GM18502 (cell line): Measurements from ENCODE around the gene CYLD.

Experiments used
- ATAC-seq: cut with Tn5 transposase; IDR thresholded peaks from one replicate; pipeline ENCODE4 v1.9.1; 2021; ENCODE audit warnings: mild to moderate bottlenecking; ENCODE audit not compliant: unreplicated experiment, poor library complexity

The CYLD gene

DNA sequence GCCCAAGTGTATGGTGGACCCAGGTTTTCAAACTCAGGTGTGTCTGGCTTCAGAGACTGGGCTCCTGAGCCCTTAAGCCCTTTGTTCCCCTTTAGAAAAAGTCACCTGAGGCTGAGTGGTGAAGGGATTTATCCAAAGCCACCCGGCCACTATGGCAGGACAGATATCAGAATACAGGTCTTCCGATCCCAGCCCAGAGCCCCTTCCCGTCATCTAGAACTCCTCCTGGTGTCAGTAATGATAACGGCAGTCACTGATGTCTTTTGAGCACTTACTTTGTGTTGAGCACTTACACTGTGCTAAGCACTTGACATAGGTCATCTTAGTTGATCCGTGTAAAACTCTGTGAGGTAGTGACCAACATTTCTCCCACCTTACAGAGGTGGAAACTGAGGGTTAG, 31.9 kb upstream of the CYLD start:
- ATAC-seq: no peak

DNA sequence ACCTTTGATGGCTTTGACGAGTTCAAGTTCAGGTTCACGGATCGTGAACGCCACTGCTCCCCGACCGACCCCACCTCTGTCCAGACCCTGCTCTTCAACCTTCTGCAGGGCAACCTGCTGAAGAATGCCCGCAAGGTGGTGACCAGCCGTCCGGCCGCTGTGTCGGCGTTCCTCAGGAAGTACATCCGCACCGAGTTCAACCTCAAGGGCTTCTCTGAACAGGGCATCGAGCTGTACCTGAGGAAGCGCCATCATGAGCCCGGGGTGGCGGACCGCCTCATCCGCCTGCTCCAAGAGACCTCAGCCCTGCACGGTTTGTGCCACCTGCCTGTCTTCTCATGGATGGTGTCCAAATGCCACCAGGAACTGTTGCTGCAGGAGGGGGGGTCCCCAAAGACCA, 30.8 kb upstream of the CYLD start:
- no peak for ATAC-seq

DNA sequence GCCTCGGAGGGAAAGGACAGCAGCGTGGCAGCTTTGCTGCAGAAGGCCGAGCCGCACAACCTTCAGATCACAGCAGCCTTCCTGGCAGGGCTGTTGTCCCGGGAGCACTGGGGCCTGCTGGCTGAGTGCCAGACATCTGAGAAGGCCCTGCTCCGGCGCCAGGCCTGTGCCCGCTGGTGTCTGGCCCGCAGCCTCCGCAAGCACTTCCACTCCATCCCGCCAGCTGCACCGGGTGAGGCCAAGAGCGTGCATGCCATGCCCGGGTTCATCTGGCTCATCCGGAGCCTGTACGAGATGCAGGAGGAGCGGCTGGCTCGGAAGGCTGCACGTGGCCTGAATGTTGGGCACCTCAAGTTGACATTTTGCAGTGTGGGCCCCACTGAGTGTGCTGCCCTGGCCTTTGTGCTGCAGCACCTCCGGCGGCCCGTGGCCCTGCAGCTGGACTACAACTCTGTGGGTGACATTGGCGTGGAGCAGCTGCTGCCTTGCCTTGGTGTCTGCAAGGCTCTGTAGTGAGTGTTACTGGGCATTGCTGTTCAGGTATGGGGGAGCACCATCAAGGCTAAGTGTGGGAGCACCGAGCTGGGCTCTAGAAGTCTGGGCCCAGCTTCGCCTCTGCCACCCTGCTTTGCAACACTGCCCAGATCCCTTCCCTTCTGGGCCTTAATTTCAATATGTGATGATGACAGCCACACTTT, 29.9 kb upstream of the CYLD start:
- ATAC-seq: no peak

DNA sequence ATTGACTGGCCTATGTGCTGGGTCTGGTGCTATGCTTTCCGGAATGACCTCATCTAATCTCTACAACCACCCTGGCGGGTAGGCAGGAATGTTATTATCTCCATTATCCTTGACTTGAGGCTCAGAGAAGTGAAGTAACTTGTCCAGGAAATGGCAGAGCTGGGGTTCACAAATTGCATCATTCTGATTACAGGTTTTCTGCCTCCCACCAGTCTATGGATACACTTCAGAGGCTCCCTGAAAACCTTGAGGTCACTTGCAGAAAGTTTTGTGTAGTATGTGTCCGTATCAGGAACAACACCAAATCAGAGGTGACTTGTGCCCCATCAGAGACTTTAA, 29.4 kb upstream of the CYLD start:
- no peak for ATAC-seq

DNA sequence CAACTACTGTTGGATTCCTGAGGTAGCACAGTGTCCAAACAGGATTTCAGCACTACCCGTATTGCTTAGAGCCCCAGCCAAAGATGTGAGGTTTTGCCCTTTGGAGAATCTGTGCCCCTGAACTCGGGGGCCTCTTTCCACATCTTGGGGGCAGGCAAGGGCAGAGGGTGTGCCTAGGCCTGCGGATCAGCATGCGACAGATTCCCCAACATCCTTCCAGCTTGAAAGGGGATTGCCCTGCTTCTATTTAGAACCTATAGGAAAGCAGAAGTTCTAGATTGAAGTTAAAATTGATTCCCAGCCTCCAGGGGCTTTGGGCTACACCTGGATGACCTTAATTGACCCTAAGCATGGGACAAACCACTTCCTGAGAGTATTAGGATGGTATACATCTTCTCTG, 28.9 kb upstream of the CYLD start:
- no peak for ATAC-seq

DNA sequence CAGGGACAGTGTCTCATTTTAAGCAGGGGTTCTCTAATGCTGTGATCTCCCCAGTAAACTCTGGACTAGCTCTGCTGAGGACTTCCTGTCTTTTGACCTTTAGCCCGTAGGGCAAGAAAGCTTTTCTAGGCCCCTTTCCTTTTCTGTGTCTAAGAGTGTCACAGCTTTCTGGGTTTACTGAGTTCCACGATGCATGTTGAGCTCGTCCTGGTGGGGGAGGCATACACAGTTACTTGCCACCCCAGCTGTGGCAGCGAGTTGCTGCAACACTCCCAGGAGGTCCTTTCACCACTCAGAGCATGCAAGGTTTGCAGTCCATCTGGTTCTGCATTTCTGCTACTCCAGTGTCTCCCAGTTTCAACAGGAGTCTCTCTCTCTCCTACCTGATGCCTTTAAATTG, 24.8 kb upstream of the CYLD start:
- ATAC-seq: no peak

DNA sequence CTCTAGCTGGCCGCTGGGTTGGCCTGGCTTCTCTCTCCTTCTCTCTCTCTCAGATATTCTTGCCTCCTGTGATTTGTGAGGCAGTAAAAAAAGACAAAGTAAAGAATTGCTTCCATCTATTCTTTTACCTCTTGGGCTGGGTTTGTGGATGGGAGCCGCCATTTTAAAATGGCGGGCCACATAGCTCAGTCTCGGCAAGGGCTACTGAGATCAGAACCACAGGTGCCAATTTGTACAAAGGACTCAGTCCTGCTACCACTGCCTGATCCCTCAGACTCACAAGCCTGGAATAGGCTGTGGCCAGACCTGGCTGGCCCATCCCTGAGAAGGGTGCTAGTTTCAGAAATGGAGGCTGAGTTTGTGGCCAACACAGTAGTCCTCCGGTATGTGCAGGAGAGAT, 24.4 kb upstream of the CYLD start:
- no peak for ATAC-seq

DNA sequence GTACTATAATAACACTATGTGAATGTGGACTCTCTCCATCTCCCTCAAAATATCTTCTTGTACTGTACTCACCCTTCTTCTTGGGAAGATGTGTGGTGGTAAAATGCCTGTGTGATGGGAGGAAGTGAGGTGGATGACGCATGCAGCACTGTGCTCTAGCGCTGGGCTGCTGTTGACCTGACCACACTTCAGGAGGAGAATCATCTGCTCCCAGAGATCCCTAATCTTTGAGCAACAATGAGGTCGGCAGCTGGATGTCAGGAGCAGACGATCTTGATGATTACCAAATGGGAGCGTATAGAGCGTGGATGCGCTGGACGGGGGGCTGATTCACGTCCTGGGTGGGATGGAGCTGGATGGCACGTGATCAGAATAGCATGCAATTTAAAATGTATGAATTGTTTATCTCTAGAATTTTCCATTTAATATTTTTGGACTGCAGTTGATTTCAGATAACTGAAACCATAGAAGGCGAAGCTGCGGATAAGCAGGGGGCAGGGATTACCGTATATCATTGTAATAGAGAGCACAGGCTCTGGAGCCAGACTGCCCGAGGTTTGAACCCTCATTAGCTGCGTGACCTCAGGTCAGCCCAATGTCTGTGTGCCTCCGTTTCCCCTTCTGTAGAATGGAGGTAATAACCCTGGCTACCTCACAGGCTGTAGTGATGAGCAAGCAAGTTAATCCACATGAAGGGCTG, 23.7 kb upstream of the CYLD start:
- no peak for ATAC-seq

DNA sequence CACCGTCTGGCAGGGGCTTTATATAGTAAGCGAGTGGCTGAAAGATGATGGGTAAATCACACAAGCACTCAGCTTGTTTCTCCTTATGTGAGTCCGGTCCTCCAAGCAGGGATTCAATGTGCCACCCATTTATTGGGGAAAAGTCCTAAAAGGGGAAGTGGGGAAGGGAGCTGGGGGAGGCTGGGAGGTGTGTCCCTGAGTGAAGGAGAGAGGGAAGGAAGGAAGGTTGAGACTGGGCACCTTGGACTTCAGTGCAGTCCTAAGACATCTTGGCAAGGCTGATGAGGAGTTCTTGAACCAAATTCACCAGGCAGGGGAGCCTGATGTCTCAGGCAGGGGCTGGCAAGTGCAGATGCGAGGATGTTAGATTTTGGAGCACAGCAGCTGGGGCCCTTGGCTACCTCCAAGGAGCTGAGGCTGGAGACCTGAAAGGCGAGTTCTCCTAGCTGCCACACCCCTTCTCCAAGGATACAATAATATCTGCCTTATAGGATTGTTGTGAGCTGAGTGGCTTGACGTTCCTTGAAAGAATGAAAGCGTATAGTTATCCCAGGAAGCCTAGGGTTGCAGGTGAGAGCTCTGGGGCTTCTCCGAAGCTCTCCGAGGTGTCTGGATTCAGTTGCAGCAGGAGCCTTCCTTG, 23.0 kb upstream of the CYLD start:
- no peak for ATAC-seq

DNA sequence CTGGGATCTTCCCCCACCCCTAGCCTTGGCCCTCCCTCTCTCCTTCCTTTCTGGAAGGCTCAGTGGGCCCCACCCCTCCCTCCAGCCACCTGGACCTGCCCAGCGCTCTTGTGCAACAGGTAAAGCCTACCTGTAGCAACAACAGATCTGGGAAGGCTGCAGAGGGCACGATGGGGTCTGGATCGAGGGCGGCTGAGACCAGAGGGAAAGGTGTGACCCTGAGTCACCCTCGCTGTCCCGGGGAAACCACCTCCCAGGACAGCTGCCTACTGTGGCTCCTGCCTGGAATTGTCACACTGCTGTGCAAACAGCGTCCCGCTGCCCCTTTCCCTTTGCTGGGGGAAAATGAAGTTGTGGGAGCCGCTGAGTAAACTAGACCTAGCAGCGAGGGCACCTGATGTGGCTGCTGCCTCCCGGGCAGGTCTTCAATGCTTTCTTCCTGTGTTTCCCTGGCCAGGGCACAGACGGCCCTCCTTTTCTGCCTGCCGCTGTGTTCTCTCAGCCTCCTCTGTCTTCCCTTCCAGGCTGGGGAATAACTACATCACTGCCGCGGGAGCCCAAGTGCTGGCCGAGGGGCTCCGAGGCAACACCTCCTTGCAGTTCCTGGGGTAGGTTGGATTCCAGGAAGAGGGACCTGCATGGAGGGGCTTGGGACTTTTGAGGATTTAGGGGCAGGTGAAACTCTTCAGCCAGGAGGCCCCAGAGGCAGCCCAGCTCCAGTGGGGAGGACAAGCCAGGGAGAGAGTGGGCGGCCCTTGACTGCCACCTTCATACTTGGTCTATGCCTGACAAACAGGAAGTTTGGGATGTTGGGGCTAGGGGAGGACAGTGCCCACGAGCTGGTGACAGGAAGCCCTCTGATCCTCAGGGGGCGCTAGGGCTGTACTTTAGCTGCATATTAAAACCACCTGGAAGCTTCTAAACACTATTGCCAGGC, 22.2 kb upstream of the CYLD start:
- ATAC-seq: no peak

DNA sequence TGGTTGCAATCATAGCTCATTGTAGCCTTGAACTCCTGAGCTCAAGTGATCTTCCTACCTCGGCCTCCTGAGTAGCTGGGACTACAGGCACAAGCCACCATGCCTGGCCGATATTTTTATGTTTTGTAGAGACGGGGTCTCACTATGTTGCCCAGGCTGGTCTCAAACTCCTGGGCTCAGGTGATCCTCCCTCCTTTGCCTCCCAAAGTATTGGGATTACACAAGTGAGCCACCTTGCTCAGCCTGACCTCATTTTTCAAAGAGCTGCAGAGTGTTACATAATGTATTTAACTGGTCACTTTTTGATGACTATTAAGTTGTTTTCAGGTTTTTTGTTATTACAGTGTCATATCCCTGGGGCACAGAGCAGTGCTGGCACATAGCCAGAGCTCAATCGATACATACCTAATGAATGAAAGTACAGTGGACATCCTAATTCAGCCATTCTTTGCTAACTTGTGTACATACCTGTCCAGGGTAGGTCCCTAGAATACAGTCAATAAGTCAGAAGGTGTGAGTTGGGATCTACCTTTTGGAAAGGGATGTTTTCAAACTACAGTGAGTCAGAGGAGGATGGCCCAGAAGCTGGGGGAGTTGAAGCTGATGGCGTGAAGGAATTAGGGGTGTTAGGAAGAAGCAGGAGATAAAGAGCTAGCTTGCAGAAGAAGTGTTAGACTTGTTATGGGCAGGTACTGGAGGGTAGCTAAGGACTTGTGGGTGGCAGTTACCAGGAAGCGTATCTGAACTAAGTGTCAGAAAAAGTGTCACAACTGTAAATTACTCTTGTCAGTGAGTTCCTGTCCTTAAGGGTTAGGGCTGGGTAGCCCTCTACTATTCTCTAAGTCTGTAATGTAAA, 20.1 kb upstream of the CYLD start:
- no peak for ATAC-seq

DNA sequence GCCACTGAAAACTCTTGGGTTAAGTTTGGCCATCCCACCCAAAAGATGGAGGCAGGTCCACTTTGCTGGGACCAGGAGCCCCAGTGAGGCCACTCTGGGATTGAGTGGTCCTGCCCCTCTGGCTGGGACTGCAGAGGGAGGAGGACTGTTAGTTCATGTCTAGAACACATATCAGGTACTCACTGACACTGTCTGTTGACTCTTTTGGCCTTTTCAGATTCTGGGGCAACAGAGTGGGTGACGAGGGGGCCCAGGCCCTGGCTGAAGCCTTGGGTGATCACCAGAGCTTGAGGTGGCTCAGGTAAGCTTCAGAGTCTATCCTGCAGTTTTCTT, 19.5 kb upstream of the CYLD start:
- ATAC-seq: no peak

DNA sequence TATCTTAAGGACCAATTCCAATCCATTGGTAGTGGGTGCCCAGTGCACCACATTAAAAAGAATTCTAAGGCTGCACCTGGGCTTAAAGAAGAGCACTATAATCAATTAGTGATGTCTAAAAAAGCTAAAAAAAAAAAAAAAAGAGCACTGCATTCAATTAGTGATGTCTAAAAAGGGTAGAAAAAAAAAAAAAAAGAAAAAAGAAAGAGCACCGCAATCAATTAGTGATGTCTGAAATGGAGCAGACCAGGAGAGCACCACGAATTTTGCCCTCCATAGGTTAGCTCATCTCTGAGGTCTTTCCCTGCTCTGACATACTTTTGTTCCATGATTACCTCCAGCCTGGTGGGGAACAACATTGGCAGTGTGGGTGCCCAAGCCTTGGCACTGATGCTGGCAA, 18.9 kb upstream of the CYLD start:
- ATAC-seq: no peak

DNA sequence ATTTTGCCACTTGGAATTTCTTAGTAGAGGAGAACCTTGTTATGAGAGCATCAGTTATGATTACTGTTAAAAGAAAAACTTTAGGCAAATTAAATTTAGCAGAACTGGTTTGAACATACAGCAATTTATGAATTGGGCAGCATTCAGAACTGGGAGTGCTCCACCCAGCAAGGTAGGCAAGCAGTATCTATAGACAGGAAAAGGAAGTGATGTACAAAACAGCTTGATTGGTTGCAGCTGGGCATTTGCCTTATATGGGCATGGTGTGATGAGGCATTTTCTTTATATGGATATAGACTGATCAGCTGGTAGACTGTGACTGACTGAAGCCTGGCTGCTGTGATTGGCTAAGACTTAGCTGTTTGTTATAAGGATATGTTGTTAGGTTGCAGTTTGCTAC, 17.6 kb upstream of the CYLD start:
- no peak for ATAC-seq

DNA sequence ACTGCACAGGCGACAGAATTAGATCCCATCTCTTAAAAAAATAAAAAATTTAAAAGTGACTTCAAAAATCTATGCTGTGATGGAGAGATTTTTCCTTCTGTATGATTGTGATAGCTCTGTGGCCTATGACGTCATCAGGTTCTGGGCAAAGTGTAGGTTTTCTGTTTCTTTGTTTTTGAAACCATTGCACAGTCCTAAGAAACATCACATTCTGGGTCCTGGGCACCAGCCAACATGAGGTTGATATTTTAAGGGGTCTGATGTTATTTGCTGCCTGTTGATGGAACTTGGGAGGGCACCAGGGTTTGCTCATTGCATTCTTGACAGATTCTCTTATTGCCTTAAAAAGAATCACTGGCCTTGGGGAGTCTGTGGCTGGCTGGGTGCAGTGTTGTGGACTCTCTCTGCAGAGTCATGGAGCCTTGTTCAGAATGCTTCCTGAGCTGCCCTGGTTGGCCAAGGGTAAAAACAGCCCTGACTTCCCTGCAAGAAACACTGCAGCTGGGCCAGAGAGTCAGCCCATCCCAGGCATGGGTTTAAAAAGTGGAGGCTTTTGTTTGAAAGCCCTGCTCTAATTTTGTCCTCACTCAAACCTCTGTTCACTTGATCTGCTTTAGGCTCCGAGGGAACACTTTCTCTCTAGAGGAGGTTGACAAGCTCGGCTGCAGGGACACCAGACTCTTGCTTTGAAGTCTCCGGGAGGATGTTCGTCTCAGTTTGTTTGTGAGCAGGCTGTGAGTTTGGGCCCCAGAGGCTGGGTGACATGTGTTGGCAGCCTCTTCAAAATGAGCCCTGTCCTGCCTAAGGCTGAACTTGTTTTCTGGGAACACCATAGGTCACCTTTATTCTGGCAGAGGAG, 10.5 kb upstream of the CYLD start:
- no peak for ATAC-seq

DNA sequence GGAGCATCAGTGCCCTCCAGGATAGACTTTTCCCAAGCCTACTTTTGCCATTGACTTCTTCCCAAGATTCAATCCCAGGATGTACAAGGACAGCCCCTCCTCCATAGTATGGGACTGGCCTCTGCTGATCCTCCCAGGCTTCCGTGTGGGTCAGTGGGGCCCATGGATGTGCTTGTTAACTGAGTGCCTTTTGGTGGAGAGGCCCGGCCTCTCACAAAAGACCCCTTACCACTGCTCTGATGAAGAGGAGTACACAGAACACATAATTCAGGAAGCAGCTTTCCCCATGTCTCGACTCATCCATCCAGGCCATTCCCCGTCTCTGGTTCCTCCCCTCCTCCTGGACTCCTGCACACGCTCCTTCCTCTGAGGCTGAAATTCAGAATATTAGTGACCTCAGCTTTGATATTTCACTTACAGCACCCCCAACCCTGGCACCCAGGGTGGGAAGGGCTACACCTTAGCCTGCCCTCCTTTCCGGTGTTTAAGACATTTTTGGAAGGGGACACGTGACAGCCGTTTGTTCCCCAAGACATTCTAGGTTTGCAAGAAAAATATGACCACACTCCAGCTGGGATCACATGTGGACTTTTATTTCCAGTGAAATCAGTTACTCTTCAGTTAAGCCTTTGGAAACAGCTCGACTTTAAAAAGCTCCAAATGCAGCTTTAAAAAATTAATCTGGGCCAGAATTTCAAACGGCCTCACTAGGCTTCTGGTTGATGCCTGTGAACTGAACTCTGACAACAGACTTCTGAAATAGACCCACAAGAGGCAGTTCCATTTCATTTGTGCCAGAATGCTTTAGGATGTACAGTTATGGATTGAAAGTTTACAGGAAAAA, 9.7 kb upstream of the CYLD start:
- ATAC-seq: no peak

DNA sequence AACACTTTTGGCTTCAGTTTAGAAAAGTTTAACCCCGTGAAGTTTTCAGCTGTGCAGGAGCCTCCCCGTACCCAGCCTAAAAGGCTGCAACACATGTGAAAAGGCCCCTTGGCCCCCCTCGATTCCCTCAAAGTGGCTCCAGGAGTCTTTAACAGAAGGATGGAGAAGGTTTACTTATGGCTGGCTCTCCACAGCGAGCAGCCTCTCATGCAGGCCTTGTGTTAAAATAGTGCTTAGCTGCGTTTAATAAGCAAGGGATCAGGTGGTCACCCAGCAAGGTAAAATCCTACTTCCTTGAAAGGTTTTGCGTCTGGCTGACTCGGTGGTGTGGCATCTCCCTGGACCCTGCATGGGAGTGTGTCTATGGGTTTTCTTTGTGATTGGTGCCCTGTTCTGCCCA, 8.4 kb upstream of the CYLD start:
- ATAC-seq: no peak

DNA sequence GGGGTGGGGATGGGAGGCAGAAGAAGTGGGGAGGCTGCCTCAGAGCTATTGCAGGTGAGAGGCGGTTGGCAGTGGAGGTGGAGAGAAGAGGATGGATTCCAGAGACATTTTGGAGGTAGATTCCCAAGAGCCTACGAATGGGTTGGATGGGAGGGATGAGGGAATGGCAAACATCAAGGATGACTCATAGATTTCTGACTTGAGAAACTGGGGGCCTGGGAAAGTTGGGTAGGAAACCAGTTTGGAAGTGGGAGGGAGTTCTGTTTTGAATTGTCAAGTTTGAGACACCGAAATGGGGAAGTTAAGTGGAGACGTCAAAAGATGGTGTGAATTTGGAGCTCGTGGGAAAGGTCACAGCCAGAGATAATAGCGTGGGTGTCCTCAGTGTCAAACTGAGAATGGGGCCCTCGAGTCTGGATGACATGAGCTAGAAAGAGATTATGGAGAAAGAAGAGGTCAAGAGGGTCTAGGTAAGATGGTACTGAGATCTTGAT, 6.2 kb upstream of the CYLD start:
- peak; percentile 66 for ATAC-seq
